HEK293T (cell line): ENCODE measurements around the gene CRLF1.

Source experiments
- CTCF ChIA-PET: fragments of 350-600 bp; formaldehyde crosslinking; extraction: SDS; loops from one replicate; lab custom pipeline; 2021; ENCODE audit warnings: antibody characterized with exemption, inconsistent platforms; lab: Yijun Ruan, JAX
- POLR2A ChIA-PET: fragments of 350-600 bp; formaldehyde crosslinking; extraction: SDS; loops from one replicate; lab custom pipeline; 2020; ENCODE audit warnings: antibody characterized with exemption, inconsistent platforms; lab: Yijun Ruan, JAX
- DNase-seq: peaks from one replicate; pipeline ENCODE4 v3.0.0; 2012; ENCODE audit warnings: mixed read lengths; ENCODE audit errors: extremely low spot score
- ARNT ChIP-seq: fragments of 450-650 bp; IDR thresholded peaks from 2 replicates; pipeline ENCODE4 v1.6.1; 2017; ENCODE audit warnings: mild to moderate bottlenecking
- BHLHE40 ChIP-seq: fragments of 450-650 bp; IDR thresholded peaks from 2 replicates; pipeline ENCODE4 v1.6.1; 2016; ENCODE audit warnings: mild to moderate bottlenecking, moderate library complexity, borderline replicate concordance
- CTBP1 ChIP-seq: fragments of 450-650 bp; IDR thresholded peaks from 2 replicates; pipeline ENCODE4 v1.6.1; 2016; ENCODE audit warnings: borderline replicate concordance
- ELF4 ChIP-seq: fragments of 450-650 bp; IDR thresholded peaks from 2 replicates; pipeline ENCODE4 v1.6.1; 2017; ENCODE audit warnings: antibody characterized with exemption
- FOXA1 ChIP-seq: fragments of 450-650 bp; IDR thresholded peaks from 2 replicates; pipeline ENCODE4 v1.6.1; 2016; ENCODE audit warnings: mild to moderate bottlenecking
- FOXK2 ChIP-seq: fragments of 450-650 bp; IDR thresholded peaks from 2 replicates; pipeline ENCODE4 v1.6.1; 2016; ENCODE audit warnings: mild to moderate bottlenecking
- FOXM1 ChIP-seq: fragments of 450-650 bp; IDR thresholded peaks from 2 replicates; pipeline ENCODE4 v1.6.1; 2017; ENCODE audit warnings: mild to moderate bottlenecking, borderline replicate concordance
- HDGF ChIP-seq: fragments of 450-650 bp; IDR thresholded peaks from 2 replicates; pipeline ENCODE4 v1.6.1; 2017; ENCODE audit warnings: antibody characterized with exemption, borderline replicate concordance
- L3MBTL2 ChIP-seq: fragments of 450-650 bp; conservative IDR thresholded peaks from 2 replicates; pipeline ENCODE4 v1.6.1; 2016; ENCODE audit warnings: mild to moderate bottlenecking
- LEF1 ChIP-seq: fragments of 450-650 bp; IDR thresholded peaks from 2 replicates; pipeline ENCODE4 v1.6.1; 2017; ENCODE audit warnings: mild to moderate bottlenecking, borderline replicate concordance
- NFRKB ChIP-seq: fragments of 450-650 bp; IDR thresholded peaks from 2 replicates; pipeline ENCODE4 v1.6.1; 2016; ENCODE audit warnings: mild to moderate bottlenecking, moderate library complexity
- SP1 ChIP-seq: fragments of 450-650 bp; IDR thresholded peaks from 2 replicates; pipeline ENCODE4 v1.6.1; 2017
- SUZ12 ChIP-seq: fragments of 450-650 bp; IDR thresholded peaks from 2 replicates; pipeline ENCODE4 v1.6.1; 2016; ENCODE audit warnings: mild to moderate bottlenecking
- TARDBP ChIP-seq: fragments of 450-650 bp; IDR thresholded peaks from 2 replicates; pipeline ENCODE4 v1.6.1; 2016
- ZNF384 ChIP-seq: fragments of 450-650 bp; IDR thresholded peaks from 2 replicates; pipeline ENCODE4 v1.6.1; 2016
- TF ChIP-seq, protein P1 (sequence below): fragments of 450-650 bp; IDR thresholded peaks from 2 replicates; pipeline ENCODE4 v1.6.1; 2016

The CRLF1 gene

DNA sequence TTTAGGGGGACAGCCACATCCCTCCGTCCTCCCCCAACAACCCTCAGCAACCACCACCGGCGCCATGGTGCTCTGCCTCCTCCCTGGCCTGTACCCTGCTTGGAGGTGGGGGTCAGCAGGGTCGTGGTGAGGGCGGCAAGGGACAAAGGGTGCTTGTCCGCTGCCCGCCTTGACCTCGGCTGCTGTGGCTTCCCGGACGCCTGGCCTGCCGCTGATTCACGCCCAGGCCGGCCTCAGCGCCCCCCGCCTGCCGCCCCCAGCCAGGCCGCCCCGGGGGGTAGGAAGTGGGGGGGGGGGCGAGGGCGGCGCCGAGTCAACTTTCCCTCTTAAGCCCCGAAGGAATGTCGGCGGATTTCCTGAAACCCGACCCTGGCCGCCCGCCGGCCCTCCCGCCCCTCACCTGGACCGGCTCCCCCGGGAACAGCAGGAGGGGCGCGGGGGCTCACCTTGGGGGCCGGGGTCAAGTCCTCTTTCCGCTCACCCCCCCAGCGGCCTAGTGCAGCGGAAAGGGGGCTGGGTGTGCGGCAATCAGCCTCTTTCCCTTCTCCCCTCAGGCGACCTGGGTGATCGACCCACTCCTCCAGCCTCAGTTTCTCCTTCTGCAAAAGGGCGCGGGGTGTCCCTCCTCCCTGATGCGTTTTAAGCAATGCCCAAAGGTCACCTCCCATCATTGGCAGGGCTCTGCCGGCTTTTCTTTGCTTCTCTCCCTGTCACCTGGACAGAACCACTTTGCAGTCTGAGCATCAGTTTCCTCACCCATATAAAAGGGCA lies 4.1 kb upstream of the CRLF1 start:
- no peak for DNase-seq
- POLR2A ChIA-PET, result no interaction called here
- CTCF ChIA-PET, result no interaction called here
- TF ChIP-seq NFRKB (no peak), ARNT (no peak), CTBP1 (no peak), FOXM1 (no peak), SP1 (no peak), FOXA1 (no peak), HDGF (no peak), BHLHE40 (no peak), TARDBP (no peak), L3MBTL2 (no peak), ZNF384 (no peak), LEF1 (no peak), FOXK2 (no peak), ELF4 (no peak), SUZ12 (no peak)
- TF ChIP-seq, protein P1, sequence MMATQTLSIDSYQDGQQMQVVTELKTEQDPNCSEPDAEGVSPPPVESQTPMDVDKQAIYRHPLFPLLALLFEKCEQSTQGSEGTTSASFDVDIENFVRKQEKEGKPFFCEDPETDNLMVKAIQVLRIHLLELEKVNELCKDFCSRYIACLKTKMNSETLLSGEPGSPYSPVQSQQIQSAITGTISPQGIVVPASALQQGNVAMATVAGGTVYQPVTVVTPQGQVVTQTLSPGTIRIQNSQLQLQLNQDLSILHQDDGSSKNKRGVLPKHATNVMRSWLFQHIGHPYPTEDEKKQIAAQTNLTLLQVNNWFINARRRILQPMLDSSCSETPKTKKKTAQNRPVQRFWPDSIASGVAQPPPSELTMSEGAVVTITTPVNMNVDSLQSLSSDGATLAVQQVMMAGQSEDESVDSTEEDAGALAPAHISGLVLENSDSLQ, result no peak

DNA sequence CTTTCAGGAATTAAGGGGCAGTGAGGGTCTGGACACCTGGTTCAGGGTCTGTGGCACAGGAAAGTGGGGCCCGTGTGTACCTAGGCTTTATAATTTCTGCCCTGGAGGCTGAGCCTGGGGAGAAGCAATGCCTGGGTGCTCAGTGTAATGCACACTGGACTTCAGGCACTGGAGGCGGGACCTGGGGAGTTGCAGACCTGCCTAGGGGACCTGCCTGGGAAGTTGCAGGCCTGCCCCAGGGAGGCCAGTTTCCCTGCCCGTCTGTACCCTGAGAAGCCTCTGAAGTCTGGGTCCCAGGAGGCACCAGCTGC lies 3.6 kb upstream of the CRLF1 start:
- DNase-seq, result no peak
- TF ChIP-seq SUZ12 (no peak), TARDBP (no peak), HDGF (no peak), FOXK2 (no peak), CTBP1 (no peak), BHLHE40 (no peak), ARNT (no peak), ZNF384 (no peak), SP1 (no peak), LEF1 (no peak), FOXA1 (no peak), FOXM1 (no peak), L3MBTL2 (no peak), NFRKB (no peak), ELF4 (no peak)
- TF ChIP-seq, protein P1, result no peak
- ChIA-PET POLR2A (no interaction called here), CTCF (no interaction called here)

DNA sequence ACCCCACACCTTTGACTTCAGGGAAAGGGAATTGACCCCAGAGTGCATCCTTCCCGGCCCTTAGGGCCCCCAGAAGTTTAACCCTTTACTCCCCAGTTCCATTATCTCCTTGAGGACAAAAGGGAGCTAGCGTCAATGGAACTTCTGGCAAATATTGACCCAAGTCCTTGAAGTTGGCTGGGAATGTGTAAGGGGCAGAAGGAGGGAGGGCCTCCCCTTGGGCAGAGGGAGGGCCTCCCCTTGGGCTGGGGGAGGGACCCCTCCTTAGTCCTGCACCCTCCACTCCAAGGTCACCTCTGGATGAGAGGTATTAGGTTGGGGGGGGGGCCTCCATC lies 3.1 kb upstream of the CRLF1 start:
- POLR2A ChIA-PET, result no interaction called here
- no peak for DNase-seq
- CTCF ChIA-PET, result no interaction called here
- TF ChIP-seq ARNT, result no peak

- TF ChIP-seq, protein P1, result no peak
- TF ChIP-seq FOXM1, result no peak
- no peak for TF ChIP-seq SP1
- TF ChIP-seq L3MBTL2, result no peak
- no peak for TF ChIP-seq NFRKB
- TF ChIP-seq HDGF, result no peak
- no peak for TF ChIP-seq TARDBP
- no peak for TF ChIP-seq SUZ12
- TF ChIP-seq FOXK2, result no peak
- no peak for TF ChIP-seq ARNT
- TF ChIP-seq CTBP1, result no peak
- no peak for DNase-seq
- POLR2A ChIA-PET, result interaction anchor here (1.2 kb wide), 1 partner anchor 52 kb away, joined by 3 read pairs; the partner anchor contains the start of gene KXD1
- CTCF ChIA-PET, result no interaction called here
These were observed 2.5 kb upstream of the CRLF1 start for GRCh38 chr19:18608805-18609716.

DNA sequence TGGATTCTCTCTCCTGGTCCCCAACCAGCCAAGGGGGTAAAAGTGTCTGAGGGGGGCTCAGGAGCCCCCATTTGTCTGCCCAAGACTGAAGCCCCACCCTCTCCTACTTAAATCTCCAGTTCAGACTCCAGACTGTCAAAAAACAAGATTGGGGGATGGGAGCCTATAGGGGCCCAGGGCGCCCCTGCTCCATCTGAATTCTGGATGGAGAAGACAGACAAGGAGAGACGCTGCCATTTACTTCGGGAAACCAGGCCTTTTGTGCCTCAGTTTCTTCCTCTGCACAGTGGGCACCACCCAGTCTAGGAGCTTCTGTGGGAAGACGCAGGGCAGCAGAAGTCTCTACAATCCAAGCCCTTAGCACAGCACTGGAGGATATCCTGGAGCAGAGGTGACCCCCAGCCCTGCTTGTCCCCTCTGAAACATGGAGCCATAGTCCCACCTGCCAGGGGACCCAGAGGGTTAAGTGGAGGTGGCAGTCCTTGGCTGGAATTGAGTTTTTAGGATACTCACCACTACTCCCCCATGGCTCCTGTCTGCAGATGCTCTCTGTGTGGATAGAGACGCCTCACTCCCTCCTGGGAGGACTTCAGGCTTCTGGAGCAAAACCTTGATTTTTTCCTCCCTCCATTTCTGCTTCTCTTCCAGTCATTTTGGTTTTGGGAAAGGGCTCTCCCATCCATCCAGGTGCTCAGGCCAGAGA lies 1.7 kb upstream of the CRLF1 start:
- ChIA-PET CTCF (interaction anchor here (0.6 kb wide), 1 partner anchor 240 kb away, joined by 3 read pairs; no protein-coding TSS in a partner anchor), POLR2A (interaction anchor here (1.2 kb wide), 1 partner anchor 51 kb away, joined by 3 read pairs; the partner anchor contains the start of gene KXD1)
- no peak for DNase-seq
- TF ChIP-seq ELF4 (no peak), ZNF384 (no peak)
- TF ChIP-seq, protein P1, result no peak
